HG02763 (cell line): Measurements from ENCODE around the gene CCDC97.
"Not testable (repeated sequence)": the region's sequence is repeated elsewhere in the genome, so short reads cannot be mapped to it uniquely, and the experiment has no call there.

Experiments
- ATAC-seq: cut with Tn5 transposase; IDR thresholded peaks from one replicate; pipeline ENCODE4 v1.9.1; 2021; ENCODE audit warnings: mild to moderate bottlenecking, moderate library complexity; ENCODE audit not compliant: unreplicated experiment

Gene CCDC97

GRCh38 chr19:41310033-41310831 is at the start of gene CCDC97:
TSS of gene CCDC97 (plus strand) at chr19:41310172. CDS start at chr19:41310311, 139 bp downstream.
- ATAC-seq = peak; percentile 70

DNA sequence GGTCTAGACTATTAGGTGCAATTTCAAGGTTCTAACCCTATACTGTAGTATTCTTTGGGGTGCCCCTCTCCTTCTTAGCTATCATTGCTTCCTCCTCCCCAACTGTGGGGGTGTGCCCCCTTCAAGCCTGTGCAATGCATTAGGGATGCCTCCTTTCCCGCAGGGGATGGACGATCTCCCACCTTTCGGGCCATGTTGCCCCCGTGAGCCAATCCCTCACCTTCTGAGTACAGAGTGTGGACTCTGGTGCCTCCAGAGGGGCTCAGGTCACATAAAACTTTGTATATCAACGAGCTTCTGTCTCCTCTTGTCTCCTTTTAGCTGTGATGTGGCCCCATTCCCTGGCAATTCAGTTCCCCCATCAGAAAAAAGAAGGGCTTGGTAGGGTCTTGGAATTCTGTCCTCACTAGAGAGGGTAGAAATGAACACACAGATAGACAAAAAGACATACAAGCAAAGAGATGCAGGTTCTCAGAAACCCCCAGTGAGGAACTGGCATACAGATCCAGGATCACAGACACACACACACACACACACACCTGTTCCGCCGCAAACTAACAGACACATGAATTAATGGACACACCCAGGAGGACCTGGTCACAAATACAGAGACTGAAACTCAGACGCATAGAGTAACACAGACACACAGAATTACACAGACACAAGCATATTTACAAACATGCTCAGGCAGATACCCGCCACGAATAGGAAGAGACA is 48.3 kb upstream of the CCDC97 start:
- ATAC-seq = no peak

GRCh38 chr19:41263042-41263849 is 46.7 kb upstream of the CCDC97 start:
- ATAC-seq = peak; percentile 5

DNA sequence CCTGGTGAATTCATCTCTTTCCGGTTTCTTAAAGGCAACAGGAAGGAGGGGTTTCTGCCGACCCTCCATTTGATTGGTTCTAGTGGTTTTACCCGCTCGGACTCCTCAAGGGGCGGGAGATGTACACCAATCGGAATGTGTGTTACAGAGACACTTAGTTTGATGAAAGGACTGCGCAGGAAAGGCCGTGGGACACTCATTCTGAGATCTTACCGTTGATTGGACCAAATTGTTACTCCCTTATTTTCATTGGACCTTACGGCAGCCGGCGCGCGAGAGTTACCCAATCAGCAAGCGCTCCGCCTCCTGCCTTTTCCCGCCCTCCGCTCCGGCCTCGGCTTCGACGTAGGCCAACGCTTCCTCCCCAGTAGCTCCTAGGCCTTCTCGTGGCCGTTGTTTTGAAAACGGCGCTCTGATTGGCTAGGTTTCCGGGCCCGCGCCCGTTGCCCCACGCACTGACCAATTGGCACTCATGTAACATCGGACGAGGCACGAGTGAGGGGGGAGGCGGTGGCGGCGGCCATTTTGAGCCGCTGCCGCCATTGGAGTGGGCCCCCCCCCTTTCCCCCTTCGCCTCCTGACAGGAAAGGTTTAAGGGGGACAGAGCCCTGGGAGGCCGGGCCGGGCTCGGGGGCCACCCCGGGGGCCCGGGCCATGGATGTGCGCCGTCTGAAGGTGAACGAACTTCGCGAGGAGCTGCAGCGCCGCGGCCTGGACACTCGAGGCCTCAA is 46.0 kb upstream of the CCDC97 start, which contains the start of gene HNRNPUL1:
HNRNPUL1 (plus strand) TSS at position 523 of the 731 bp plus-strand sequence; CDS start at position 655, 132 bp downstream.
- peak; percentile 67 for ATAC-seq

- no peak for ATAC-seq
Observed at GRCh38 chr19:41264581-41265394, 45.2 kb upstream of the CCDC97 start.

- ATAC-seq = no peak
Observed at GRCh38 chr19:41265395-41266153, 44.4 kb upstream of the CCDC97 start.

DNA sequence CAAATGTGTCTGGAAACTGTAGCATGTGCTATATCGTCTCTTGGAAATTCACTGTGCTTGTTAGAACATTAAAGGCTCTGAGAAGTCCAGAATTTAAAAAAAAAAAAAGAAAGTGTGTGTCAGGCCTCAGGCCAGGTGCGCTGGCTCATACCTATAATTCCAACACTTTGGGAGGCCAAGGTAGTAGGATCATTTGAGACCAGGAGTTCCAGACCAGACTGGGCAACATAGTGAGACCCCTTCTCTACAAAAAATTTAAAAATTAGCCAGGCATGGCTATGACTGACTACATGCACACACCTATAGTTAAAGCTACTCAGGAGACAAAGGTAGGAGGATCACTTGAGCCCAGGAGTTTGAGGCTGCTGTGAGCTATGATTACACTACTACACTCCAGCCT is 40.9 kb upstream of the CCDC97 start:
- ATAC-seq = no peak

DNA sequence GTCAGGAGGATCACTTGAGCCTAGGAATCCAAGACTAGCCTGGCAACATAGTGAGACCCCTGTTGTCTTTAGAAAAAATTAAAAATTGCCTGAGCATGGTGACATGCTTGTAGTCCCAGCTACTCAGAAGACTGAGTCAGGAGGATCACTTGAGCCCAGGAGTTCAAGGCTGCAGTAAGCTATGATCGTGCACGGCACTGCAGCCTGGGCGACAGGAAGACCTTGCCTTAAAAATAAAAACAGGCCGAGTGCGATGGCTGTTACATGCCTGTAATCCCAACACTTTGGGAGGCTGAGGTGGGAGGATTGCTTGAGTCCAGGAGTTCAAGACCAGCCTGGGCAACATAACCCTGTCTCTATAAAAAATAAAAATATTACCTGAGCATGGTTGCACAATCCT is 40.4 kb upstream of the CCDC97 start:
- no peak for ATAC-seq

DNA sequence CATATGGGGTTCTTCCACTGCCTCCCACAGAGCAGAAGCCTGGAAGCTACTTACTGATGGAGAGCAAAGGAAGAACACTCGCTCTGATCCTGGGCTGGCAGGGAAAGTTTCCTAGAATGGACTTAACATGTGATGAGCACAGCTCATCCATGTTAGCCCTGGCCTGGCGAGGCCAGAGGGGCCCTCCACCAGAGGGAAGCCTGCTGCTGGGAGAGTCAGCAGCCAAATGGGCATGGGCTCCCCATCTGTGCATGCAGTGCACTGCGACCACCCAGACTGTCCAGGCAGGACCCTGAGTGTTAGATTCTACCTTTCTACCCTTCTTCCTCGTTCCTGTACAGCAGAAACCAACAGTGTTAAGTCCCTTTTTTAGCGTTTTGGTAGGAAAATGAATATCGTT is 36.9 kb upstream of the CCDC97 start:
- no peak for ATAC-seq

GRCh38 chr19:41274802-41275201 is 35.2 kb upstream of the CCDC97 start:
- ATAC-seq = no peak

DNA sequence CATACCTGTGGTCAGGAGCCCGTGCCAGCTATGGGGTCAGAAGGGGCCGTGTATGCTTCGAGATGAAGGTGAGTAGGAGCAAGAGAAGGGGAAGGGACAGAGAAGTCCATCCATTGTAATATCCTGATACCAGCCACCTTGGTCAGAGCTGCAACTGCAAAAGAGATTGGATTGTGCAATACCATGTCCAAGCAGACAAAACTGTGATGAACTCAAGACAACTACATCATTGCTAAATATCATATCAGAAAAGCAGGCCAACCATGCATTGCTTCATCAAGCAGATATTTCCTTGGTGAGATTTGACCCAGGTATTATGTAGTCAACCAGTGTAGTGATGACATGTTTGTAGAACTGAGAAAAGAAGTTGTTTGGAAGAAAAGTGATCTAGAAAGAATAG is 33.7 kb upstream of the CCDC97 start:
- no peak for ATAC-seq

- no peak for ATAC-seq
Observed at GRCh38 chr19:41278478-41278877, 31.5 kb upstream of the CCDC97 start.

DNA sequence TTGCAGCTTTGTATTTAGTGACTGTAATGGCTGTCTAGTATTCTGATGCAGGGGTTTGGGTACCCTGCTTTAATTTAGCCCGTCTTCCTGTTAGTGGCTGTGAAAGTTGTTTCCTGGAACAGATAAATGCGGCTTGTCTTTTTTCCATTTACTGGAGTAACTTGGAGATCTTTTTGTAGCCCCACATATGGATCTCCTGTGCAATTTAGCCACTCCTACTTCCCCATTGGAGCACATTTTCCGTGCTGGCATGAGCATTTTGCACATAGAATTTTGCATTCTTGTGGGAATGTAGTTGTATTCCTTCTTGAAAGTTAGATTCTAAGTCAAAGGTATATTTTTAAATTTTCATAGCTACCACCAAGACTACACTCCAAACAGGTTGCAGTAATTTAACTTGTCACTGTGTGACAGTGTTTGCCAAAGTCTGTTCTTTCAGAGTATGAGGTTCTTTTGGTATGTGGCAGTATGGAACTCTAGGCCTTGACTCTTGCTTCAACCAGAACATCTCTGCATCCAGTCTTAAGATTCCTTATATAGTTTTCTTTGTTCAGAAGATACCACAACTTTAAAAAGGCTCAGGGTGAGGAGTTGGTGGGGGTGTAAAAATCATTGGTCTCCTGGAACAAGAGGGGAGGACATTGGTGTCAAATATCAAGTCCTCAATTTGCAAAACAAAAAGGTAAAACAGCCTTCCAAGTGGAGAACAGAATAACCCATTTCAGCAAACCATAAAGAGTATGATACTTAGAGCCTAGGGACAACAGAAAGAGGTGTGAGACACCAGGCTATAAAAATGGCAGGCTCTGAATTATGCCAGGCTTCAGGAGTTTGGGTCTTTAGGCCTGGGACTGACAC is 21.1 kb upstream of the CCDC97 start:
- no peak for ATAC-seq

DNA sequence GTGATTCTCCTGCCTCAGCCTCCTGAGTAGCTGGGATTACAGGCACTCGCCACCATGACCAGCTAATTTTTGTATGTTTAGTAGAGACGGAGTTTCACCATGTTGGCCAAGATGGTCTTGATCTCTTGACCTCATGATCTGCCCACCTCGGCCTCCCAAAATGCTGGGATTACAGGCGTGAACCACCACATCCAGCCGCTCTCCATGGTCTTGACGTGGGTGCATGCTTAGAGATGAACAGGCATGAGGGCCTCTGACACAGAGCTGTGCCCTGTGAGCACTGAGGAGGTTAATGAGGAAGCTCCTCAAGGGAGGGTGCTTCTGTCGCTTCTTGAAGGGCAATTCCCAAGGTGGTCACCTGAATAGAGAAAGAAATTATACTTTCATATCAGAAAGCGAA is 20.2 kb upstream of the CCDC97 start:
- ATAC-seq = not testable (repeated sequence)

DNA sequence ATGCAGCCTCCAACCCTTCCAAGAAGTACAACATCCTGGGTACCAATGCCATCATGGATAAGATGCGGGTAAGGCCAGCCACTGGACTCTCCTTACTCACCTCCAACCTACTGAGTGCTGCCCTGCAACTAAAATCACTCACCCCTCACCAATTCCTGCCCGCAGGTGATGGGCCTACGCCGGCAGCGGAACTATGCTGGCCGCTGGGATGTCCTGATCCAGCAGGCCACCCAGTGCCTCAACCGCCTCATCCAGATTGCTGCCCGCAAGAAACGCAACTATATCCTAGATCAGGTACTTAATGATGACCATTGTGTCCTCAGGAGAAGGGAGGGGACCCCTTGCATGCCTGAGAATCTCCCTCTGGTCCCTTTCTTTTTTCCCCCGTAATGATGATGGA is 15.6 kb upstream of the CCDC97 start:
- ATAC-seq = no peak

- ATAC-seq = no peak
Observed at GRCh38 chr19:41295499-41295898, 14.5 kb upstream of the CCDC97 start.

DNA sequence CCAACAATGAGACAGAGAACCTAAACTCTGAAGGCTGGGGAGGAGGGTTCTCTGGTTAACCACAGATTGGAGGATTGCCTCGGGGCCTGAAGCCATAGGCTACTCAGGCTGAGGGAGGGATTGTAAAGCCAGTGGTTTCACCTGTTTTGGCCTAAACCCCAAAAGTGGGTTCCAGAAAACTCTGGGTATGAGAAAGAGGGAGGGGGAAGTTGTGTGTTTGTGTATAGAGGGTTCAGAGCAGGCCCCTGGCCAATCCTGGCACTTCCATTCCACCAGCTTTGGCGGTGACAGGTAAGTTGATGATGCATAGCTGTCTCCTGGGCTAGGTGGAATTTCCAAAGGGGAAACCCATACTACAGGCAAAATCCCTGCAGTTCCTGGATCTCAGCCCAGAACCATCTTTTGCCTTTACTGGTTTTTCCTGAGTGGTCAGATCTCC is 13.5 kb upstream of the CCDC97 start:
- no peak for ATAC-seq
